Stimulated activated CD8-positive, alpha-beta memory T cell treated with anti-CD3 and anti-CD28 coated beads, Interleukin-4, amount 100 ng/mL, for 24 hours (primary cell): ENCODE results near the gene MFSD12.
"Not testable (repeated sequence)": the region's sequence is repeated elsewhere in the genome, so short reads cannot be mapped to it uniquely, and the experiment has no call there.

Experiments
- DNase-seq: peaks from one replicate; pipeline ENCODE4 v3.0.0-alpha.2; 2020; ENCODE audit warnings: low read depth

Gene MFSD12

GRCh38 chr19:3536429-3537100 is 20.8 kb downstream of the MFSD12 start:
- no peak for DNase-seq

GRCh38 chr19:3535981-3536380 is 21.4 kb downstream of the MFSD12 start:
- no peak for DNase-seq

- DNase-seq, result no peak
Measured at GRCh38 chr19:3535563-3535965, 21.8 kb downstream of the MFSD12 start.

GRCh38 chr19:3535235-3535535 is 22.2 kb downstream of the MFSD12 start:
- DNase-seq, result no peak

GRCh38 chr19:3534375-3535234 is 22.8 kb downstream of the MFSD12 start:
- no peak for DNase-seq

GRCh38 chr19:3533563-3534216 is 23.7 kb downstream of the MFSD12 start:
- no peak for DNase-seq

- DNase-seq, result no peak
Measured at GRCh38 chr19:3533033-3533432, 24.4 kb downstream of the MFSD12 start.

- DNase-seq, result no peak
Measured at GRCh38 chr19:3532154-3532786, 25.1 kb downstream of the MFSD12 start.

- no peak for DNase-seq
Measured at GRCh38 chr19:3531716-3532115, 25.7 kb downstream of the MFSD12 start.

GRCh38 chr19:3530389-3530788 is 27.0 kb downstream of the MFSD12 start:
- DNase-seq, result no peak

- not testable (repeated sequence) for DNase-seq
Measured at GRCh38 chr19:3529299-3529698, 28.1 kb downstream of the MFSD12 start.

GRCh38 chr19:3528539-3529211 is 28.7 kb downstream of the MFSD12 start:
- DNase-seq, result no peak

GRCh38 chr19:3528080-3528479 is 29.3 kb downstream of the MFSD12 start:
- no peak for DNase-seq

GRCh38 chr19:3527238-3527910 is 30.0 kb downstream of the MFSD12 start:
- DNase-seq, result no peak

- no peak for DNase-seq
Measured at GRCh38 chr19:3526507-3527237, 30.7 kb downstream of the MFSD12 start.

- DNase-seq, result no peak
Measured at GRCh38 chr19:3524904-3525451, 32.4 kb downstream of the MFSD12 start.

- DNase-seq, result no peak
Measured at GRCh38 chr19:3524078-3524842, 33.1 kb downstream of the MFSD12 start.

- DNase-seq, result no peak
Measured at GRCh38 chr19:3523361-3524077, 33.9 kb downstream of the MFSD12 start.
